Islet precursor cell (in vitro differentiated cells): ENCODE data around the gene ZSWIM5.
A peak's percentile ranks its signal among the peaks of the same experiment; 100 is the strongest.
"Not testable (repeated sequence)": the region's sequence is repeated elsewhere in the genome, so short reads cannot be mapped to it uniquely, and the experiment has no call there.

ENCODE experiments used
- DNase-seq: peaks from one replicate; pipeline ENCODE4 v3.0.0-alpha.2; 2018

The ZSWIM5 gene

DNA sequence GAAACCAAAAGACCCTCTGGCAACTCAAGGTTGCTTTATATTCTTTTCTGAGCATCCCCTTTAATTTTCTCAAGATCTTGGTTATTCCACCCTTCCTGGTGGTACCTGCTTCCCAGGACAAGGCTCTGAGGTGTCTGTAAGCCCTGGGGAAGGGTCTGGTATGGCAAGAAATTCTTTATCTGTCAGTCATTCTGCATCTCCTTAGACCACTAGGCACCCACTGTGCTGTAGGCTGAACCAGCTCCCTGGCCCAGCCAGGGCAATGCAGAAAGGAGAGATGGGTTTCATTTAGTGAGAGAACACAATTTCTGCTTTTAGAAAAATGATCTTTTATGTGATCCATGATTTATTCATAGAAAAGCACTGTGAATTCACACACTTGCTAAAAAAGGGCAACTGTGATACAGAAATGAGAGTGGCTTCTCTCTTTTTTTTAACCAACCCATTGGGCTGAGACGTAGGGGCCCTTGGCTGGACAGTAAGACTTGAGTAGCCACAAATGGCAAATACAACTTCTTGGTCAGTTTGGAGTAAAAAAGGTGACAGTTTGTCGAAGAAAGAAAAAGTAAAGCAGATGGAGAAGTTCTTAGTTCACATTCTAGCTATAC lies 190.2 kb downstream of the ZSWIM5 start:
- DNase-seq, result no peak

DNA sequence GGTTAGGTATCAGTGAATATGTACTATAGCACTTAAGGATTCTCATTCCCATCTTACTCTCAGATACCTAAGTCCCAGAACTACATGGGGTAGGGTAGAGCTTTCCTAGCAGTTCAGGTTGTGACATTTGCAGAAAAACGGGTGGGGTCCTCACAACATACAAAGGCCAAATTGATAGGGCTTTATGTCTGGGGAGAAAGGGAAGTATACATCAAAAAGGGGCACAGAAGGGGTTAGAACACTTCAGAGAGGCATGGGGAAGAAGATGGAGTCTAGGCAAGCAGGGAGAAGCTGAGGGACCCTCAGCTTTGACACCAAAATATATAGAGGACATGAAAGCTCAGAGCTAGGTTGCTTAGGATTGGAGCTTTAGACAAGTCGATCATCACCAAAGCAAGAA lies 190.7 kb downstream of the ZSWIM5 start:
- no peak for DNase-seq

DNA sequence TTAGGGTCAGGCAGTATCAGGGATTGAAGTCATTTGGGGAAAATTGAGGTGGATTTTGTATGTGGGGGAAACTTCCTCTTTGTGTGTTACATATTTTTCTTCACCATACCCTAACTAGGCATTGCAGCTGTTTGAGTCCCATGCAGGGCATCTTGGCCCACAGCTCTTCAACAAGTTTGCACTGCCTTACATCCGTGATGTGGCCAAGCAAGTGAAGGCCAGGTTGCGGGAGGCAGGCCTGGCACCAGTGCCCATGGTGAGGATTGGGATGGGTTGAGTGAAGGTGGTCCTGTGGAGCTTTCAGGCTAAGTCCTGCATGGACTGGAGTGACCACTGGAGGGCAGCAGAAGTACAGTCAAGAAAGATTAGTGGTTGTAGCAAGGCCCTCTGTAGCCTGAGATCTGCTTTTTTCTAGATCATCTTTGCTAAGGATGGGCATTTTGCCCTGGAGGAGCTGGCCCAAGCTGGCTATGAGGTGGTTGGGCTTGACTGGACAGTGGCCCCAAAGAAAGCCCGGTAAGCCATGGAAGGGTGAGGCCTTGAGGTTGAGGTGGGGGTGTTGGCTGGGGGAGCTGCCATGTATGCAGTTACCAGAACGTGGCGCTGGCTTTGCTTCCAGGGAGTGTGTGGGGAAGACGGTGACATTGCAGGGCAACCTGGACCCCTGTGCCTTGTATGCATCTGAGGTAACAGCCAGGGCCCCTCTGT lies 191.9 kb downstream of the ZSWIM5 start:
- DNase-seq, result peak; percentile 90

DNA sequence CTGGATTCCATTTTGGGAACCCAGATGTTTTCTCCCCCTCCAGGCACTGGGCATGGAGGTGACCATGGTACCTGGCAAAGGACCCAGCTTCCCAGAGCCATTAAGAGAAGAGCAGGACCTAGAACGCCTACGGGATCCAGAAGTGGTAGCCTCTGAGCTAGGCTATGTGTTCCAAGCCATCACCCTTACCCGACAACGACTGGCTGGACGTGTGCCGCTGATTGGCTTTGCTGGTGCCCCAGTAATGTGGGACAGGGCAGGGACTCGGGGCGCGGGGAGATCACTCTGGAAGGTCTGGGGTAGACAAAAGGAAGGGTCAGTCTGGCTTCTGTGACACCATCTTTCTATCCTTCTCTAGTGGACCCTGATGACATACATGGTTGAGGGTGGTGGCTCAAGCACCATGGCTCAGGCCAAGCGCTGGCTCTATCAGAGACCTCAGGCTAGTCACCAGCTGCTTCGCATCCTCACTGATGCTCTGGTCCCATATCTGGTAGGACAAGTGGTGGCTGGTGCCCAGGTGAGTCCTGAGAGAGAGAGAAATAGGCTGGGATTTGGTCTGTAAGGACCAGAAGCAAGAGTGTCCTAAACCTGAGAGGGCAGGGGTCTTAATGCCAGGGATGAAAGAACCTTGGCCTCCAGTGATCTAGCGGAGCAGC lies 192.7 kb downstream of the ZSWIM5 start:
- DNase-seq, result no peak

DNA sequence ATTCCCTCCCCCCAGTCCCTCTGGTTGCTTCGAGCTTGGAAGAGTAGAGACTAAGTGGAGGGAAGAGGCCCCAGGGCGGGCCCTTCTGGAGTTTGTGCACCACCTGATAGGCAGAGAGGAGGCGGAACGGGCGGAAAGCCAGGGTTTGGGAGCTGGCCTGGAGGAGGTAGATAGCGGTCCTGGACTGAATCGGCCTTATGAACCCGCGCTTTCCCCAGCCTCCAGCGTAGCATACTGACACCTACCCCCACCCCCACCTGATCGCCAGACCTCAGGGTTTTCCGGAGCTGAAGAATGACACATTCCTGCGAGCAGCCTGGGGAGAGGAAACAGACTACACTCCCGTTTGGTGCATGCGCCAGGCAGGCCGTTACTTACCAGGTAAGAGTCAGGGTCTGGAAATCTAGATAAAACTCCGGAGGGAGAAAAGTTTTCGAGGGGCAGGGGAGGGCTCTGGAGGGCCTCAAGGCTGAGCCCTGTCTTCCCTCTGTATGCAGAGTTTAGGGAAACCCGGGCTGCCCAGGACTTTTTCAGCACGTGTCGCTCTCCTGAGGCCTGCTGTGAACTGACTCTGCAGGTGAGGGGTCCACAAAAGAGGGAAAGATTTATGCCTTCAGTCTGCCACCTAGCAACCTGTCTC lies 193.6 kb downstream of the ZSWIM5 start:
- DNase-seq, result peak; percentile 83

DNA sequence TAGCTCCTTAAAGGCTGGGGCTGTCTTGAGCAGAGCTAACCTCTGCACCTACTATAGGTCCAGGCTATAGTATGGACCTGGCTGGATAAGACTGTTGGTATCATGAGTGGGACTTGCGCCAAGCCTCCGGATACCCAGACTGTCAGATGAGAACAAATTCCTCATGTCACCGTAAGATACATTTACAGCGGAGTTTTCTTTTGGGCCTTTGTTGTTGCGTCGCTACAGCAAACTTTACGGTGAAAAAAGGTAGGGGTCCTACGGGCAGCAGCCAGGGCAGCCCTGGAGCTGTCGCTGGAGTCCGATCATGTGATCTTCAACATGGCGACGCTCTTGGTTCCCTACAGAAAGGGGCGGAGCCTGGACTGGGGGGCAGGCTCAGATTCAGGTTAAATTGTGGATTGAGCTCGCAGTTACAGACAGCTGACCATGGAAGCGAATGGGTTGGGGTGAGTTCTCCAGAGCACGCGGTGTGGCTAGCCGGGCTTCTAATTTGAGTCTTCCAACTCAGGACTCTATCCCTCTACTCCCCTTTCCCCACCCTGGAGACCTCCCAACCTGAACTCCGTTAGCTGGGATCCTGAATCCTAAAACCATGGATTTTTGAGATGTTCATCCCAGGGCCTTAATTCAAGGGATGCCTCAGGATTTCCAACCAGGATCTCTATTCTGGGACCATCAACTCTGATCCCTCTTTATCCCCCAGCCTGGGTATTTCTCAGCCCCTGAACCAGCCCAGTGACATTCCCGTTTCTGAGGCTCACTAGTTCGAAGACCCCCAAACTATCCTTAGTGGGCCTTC lies 194.4 kb downstream of the ZSWIM5 start, which contains the start of gene UROD:
UROD (plus strand) TSS at position 418 of the 802 bp plus-strand sequence; CDS start at position 430, 12 bp downstream.
- peak; percentile 96 for DNase-seq

DNA sequence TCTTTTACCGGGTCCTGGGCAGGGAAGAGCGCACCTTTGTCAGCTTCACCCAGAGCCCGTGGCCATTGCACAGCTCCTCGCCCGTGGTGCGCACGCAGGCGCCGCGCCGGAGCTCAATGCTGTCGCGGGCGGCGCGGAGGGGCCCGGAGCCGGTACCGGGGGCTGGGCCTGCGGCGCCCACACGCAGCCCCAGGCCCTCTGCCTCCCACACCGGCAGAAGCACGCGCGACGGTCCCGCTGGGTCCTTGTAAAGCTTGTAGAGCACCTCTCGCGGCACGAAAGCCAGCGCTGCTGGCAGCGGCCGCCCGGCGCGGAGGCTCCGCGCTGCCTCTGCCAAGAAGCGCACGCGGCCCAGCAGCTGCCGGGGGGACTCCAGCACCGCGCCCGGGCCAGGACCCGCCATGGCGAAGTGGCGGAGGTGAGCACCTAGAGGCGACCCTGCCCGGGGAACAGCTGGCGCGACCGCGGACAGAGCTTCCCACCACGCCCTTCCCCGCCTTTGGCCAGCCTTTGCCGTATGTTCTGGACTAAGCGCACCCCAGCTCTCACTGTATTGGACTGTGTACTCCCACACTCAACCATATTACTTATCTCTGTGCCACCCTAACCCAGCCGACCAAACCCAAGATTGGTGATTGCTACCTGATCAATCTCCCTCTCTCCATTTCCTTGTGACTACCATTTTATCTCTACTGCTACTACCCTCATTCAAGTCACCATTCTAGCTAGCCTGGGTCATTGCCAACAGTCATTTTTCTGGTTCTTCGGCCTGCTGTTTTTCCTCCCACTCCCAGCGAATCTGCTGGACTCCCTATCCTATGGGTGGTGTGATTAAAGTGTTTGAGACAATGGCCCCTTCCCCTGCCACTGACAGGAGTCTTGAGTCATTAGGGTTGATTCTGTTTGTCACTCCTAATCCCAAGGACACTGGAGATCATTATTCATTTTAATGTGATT lies 195.3 kb downstream of the ZSWIM5 start, which contains the start of gene HECTD3:
HECTD3 (minus strand) TSS at position 470 of the 957 bp plus-strand sequence; CDS start at position 403, 67 bp downstream.
- DNase-seq, result peak; percentile 88

DNA sequence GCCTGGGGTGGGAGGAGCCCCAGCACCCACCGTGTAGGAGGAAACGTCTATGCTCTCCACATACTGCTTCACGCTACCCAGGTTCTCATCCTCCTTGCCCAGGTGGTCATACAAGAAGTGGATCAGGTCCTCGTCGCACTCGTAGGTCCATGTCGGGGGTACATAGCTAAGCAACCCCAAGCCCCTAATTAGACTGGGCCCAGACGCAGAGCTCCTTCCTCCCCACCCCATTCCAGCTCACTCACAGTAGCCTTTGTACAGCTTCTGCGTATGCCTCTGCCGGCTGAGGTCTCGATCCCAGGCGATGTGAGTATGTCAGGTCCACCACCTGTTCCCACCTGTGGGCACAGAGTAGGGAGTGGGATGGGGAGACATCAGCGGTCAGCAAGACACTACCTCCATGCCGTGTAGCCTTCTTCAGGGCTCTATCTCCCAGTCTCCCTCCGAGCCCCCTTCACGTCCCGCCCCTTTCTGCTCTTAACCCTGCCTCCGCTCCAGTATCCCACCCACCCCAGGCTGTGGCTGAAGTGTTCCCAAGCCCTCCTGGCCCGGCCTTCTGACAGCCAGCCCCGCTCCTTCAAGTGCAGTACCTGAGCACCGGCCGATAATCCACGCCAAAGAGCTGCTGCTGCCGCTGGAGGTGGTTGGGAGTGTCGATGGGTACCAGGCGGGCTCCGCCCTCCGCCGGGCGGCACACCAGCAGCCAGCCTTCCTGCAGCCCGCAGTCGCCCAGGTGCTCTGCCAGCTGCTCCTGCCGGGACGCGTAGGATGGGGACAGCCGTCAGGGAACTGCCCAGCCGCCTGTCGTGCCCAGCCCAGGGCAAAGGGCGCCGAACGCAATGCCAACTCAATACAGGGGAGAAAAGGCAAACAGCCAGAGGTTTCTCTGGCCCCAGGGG lies 196.2 kb downstream of the ZSWIM5 start:
- no peak for DNase-seq

DNA sequence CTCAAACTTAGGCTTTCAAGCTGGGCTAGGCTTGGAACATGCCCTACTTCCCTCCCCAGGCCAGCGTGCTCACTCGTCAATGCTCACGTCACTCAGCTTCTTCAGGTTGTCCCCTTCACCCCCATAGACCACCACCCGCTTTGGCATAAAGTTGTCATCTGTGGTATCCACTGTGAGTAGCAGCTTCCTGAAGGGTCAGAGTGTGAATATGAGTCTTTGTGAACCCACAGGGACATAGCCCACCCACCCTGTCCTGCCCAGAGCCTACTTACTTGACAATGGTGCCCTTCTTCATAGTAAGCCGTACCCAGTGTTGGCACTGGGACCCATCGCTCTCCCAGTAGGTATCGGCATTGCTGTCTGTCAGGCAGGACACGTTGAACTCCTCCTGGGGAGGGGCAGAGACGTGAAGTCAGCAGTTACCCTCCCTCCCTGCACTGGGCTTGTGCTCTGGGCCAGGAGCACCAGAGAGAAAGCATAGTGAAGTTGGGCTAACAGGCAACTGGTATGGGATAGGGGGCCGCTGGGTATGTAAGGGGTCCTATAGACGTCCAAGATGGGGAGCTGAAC lies 197.0 kb downstream of the ZSWIM5 start:
- DNase-seq, result no peak

DNA sequence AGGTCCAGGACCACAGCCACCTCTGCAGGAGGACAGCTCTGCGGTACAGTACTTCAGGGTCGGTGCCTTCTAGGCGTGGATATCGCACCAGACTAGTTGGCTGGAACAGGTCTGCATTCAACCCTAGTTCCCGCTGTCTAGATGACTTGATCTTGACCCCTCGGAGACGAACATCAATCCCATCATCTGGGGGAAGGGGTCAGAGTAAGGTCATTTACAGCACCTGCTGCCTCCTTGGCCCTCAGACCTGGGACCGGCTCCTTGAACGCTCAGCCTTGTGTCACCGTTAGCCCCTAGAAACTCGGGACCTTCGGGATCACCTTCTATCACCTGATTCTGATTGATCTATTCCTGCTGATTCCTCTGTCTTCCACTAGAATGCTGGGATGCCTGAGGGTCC lies 197.9 kb downstream of the ZSWIM5 start:
- no peak for DNase-seq

DNA sequence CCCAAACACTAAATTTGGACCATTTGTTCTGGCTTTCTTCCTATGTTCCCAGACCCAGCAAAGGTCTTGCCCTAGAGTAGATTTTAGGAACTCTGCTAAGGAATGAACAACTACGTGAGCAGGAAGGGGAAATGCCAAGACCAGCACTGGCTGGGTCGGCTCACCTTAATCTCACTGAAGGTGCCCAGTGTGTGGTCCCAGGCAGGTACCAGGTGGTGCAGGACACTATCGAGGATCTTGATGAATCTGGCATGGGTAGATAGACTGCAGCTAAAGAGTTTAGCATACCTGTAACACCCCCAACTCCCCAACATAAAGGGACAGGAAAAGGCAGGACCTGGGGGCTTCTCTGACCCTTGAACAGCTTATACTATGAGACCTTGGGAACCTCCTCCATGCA lies 198.3 kb downstream of the ZSWIM5 start:
- no peak for DNase-seq

DNA sequence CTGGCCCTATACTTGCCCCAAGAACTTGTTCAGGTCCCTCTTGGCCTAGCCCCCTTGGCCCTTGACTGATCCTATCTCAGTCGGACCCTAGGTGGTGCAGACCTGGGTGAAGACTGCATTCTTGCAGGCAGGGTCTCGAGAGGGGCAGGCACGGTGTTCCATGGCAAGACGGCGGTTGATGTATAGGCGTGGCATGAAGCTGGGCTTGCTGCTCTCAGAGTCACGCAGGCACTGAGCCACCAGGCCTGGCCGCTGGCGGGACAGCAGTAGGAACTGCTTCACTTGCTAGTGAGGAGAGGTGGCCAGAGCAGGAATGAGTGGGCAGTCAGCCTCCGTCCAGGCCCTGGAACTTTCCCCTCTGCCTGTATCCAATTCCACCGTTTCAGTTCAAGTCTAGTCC lies 199.1 kb downstream of the ZSWIM5 start:
- no peak for DNase-seq

DNA sequence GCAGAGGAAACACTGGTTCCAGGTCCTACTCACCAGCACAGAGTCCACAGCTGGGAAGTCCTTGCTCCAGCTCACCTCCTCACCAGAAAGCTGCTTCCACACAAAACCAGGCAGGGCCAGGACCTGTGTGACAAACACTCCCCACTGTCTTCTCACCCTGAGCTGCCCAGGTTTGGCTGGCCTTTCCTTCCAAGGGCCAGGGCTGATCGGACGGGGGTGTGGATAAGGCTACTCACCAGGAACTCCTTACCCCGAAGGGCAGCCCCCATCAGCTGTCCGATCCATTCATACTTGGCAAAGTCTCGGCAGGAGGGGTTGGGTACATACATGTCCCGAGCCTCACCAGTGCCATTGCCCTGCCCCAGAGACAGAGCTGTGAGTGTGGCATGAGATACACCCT lies 200.6 kb downstream of the ZSWIM5 start:
- DNase-seq, result no peak

DNA sequence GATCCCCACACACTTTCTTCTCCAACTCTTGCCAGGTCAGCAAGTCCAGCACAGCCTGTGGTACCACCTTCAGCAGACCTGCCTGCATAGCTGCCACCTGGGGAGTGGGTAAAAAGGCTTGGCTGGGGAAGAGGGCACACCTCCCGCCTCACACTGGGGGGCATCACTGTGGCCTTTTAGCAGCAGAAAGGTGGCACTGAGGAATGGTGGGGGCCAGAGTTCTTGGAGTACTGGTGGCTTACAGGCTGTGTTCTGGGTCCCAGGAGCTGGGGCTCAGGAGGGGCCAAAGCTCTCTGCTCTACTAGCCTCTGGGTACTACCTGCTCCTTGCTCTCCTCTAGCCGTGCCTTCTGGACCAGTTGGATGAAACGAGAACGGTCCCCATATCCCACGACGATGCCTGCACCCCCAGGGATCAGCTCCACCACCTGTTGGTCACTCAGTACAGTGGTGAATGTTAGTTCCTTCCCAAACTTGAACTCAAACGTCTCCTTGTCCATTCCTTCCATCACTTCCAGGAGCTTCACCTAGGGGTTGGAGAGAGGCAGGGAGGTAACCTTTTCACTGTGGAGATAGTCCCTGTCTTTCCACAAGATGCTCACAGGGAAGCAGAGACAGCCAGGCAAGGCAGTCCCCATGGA lies 202.0 kb downstream of the ZSWIM5 start:
- no peak for DNase-seq

DNA sequence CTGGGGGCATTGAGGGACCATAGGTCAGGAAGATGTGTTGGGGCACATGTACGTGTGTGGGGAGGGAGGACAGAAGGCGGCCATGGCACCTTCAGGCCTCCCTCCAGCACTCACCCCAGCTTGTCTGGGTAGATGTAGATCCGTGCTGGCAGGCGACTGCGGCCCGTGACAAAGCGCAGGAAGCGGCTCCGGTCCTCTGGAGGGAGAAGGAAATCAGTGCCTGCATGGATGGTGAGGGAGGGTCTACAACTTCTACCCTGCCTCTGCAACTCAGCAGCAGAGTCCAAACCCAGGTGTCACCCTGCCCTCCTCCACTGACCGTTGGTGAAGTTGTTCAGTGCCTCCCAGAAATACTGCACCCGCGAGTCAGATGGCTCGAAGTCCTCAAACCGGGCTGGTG lies 202.7 kb downstream of the ZSWIM5 start:
- no peak for DNase-seq

DNA sequence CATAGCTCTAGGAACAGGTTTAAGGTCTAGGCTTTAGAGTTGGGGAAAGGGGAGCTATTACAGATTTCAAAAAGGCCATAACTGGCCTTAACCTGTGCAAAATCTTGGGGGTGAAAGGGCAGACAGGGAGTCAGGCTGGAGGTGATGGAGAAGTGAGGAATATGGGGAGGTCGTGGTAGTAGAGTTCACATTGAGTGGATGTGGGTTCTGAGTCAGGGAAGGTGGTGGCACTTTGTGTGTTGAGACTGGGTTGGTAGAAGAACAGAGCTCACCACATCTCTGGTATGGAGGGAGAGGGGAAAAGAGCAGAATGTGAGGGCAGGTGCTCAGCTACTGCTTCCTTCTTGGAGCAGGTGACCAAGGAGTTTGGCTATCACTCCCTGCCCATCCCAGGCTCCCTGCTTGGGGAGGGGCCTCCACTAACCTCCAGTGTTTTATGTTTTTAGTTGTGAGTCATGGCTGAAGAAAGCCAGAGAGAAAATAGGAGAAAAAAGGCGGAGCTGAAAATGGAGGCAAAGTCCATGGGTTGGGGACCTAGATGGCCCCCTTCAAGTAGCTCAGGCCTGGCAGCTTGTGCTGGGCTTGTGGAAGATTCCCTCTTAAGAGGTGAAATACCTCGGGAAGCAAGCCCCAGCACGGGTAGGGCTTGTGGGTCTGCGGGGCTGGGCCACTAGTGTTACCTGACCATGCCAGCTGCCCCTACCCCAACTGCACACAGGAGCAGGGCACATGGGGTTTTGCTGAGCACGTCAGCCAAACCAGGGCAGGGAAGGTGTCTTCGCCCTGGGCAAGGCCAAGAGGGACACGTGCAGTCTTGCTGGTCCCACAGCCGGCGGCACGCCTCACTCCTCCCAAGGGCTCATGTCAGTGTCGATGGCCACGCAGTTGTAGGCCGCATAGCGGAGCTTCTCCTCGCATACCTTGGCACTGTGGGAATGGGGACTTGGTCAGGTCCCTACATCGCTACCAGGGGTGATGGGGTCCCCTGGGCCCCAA lies 203.5 kb downstream of the ZSWIM5 start:
- DNase-seq, result no peak

DNA sequence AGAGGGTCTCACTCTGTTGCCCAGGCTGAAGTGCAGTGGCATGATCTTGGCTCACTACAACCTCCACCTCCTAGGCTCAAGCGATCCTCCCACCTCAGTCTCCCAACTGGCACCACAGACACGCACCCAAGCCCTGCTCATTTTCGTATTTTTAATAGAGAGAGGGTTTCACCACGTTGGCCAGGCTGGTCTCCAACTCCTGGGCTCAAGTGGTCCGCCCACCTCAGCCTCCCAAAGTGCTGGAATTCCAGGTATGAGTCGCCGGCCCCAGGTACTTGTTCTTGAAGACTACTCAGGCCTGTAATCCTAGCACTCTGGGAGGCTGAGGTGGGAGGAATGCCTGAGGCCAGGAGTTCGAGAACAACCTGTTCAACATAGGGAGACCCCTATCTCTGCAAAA lies 204.8 kb downstream of the ZSWIM5 start:
- not testable (repeated sequence) for DNase-seq

DNA sequence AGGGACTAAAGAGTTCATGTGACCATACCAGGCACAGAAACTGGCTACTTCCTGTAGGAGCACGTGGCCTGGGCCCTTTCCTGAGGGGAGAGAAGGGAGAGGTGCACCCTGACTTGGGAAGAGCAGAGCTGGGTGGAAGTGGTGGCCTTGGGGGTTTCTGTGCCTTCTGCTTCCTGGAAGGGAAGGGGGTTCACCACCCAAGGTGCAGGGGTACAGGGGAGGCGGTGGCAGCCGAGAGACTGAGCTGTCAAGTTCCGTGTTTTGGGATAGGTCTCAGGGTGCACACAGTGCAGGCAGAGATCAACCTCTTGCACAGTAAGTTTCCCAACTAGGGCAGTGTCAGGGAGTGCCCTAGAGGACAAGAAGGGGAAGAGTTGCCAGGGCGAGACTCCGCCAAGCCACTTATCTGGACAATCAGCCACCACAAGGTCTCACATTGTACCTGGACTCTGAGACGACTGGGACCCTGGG lies 205.4 kb downstream of the ZSWIM5 start:
- no peak for DNase-seq
